A549 (cell line): ENCODE data around the gene RELN. TPM values are rescaled to one million over a fixed set of nuclear protein-coding genes. Genes with fewer than 3 reads are reported as not detected.

ENCODE experiments used
- ATAC-seq, 2 experiments: fragments of 200-7000 bp in 1 of 2; fragments of >200 bp in 1 of 2; cut with Nextera tagmentation in 1 of 2; cut with Tn5 transposase in 1 of 2; 3 replicates each; pipeline versions ENCODE4 v1.8.0 to v1.9.1; 2018 to 2020; ENCODE audit warnings: mild to moderate bottlenecking in 1 of 2, moderate library complexity in 1 of 2
- CTCF ChIA-PET: fragments of 300-600 bp; sonication (Branson Sonifier 250); formaldehyde crosslinking; extraction: SDS; loops from one replicate; lab custom pipeline; 2021; ENCODE audit warnings: antibody characterized with exemption, inconsistent platforms; lab: Yijun Ruan, JAX
- POLR2A ChIA-PET: fragments of 350-600 bp; formaldehyde crosslinking; extraction: SDS; loops from one replicate; lab custom pipeline; 2021; ENCODE audit warnings: antibody characterized with exemption, inconsistent platforms; lab: Yijun Ruan, JAX
- DNase-seq, 2 experiments: peaks; one replicate each; pipeline versions ENCODE4 v3.0.0 to v3.0.0-alpha.2; 2011 to 2016; ENCODE audit warnings: low read depth in 1 of 2, low spot score in 1 of 2
- FAIRE-seq: peaks from 2 replicates; lab custom pipeline; 2011; peaks lifted over from hg19 to GRCh38; lab: Jason Lieb, UNC
- H3K27ac ChIP-seq, 2 experiments: fragments of >200 bp; sonication (Bioruptor Twin); formaldehyde crosslinking; 3 replicates each; pipeline ENCODE4 v1.5.1; 2016 to 2017
- H3K4me1 ChIP-seq: fragments of >200 bp; sonication (Bioruptor Twin); formaldehyde crosslinking; 3 replicates; pipeline ENCODE4 v1.6.1; 2016
- H3K4me2 ChIP-seq: fragments of >200 bp; sonication (Bioruptor Twin); formaldehyde crosslinking; 3 replicates; pipeline ENCODE4 v1.6.1; 2016
- H3K4me3 ChIP-seq: fragments of >200 bp; sonication (Bioruptor Twin); formaldehyde crosslinking; 3 replicates; pipeline ENCODE4 v1.5.1; 2016
- H3K9me3 ChIP-seq: fragments of >200 bp; sonication (Bioruptor Twin); formaldehyde crosslinking; 3 replicates; pipeline ENCODE4 v1.6.1; 2016
- BHLHE40 ChIP-seq: IDR thresholded peaks from 2 replicates; pipeline ENCODE4 v1.6.1; 2012; ENCODE audit warnings: low read depth, low read length, inconsistent platforms
- CEBPB ChIP-seq, 2 experiments: fragments of >200 bp in 1 of 2; sonication (Bioruptor Twin) in 1 of 2; formaldehyde crosslinking in 1 of 2; IDR thresholded peaks; 2 replicates each; pipeline ENCODE4 v1.6.1; 2012 to 2016
- CHD4 ChIP-seq: fragments of 200-600 bp; sonication (generic); IDR thresholded peaks from 2 replicates; pipeline ENCODE4 v1.6.1; 2016; ENCODE audit warnings: antibody characterized with exemption, mild to moderate bottlenecking, borderline replicate concordance
- E2F6 ChIP-seq: IDR thresholded peaks from 2 replicates; pipeline ENCODE4 v1.6.1; 2012; ENCODE audit warnings: low read depth, borderline replicate concordance
- EHMT2 ChIP-seq: fragments of 200-600 bp; sonication (generic); IDR thresholded peaks from 2 replicates; pipeline ENCODE4 v1.6.1; 2016; ENCODE audit warnings: antibody characterized with exemption, low read depth, mild to moderate bottlenecking, moderate library complexity
- ELK1 ChIP-seq: fragments of 150-350 bp; IDR thresholded peaks from 2 replicates; pipeline ENCODE4 v1.6.1; 2014; ENCODE audit warnings: low read depth, mild to moderate bottlenecking, low read length
- EP300 ChIP-seq, 2 experiments: fragments of >200 bp; sonication (Bioruptor Twin); formaldehyde crosslinking; IDR thresholded peaks; 2 replicates in 1 of 2; 3 replicates in 1 of 2; pipeline ENCODE4 v1.6.1; 2016 to 2017
- FOXS1 ChIP-seq: fragments of 250-450 bp; sonication (Bioruptor Pico); IDR thresholded peaks from 2 replicates; pipeline ENCODE4 v1.5.0; 2020; ENCODE audit warnings: mild to moderate bottlenecking, moderate library complexity
- HMGXB4 ChIP-seq: fragments of 250-450 bp; sonication (Bioruptor Pico); IDR thresholded peaks from 2 replicates; pipeline ENCODE4 v1.5.0; 2021; ENCODE audit warnings: mild to moderate bottlenecking, moderate library complexity, borderline replicate concordance
- HOXA7 ChIP-seq: fragments of 250-450 bp; sonication (Bioruptor Pico); IDR thresholded peaks from 2 replicates; pipeline ENCODE4 v1.5.0; 2020; ENCODE audit warnings: mild to moderate bottlenecking, moderate library complexity
- HOXB13 ChIP-seq: fragments of 250-450 bp; sonication (Bioruptor Pico); IDR thresholded peaks from 2 replicates; pipeline ENCODE4 v1.5.0; 2020; ENCODE audit warnings: low read depth, mild to moderate bottlenecking, moderate library complexity
- KDM5A ChIP-seq: fragments of 200-600 bp; sonication (generic); IDR thresholded peaks from 2 replicates; pipeline ENCODE4 v1.6.1; 2016; ENCODE audit warnings: antibody characterized with exemption, mild to moderate bottlenecking
- MAZ ChIP-seq: fragments of 150-350 bp; IDR thresholded peaks from 2 replicates; pipeline ENCODE4 v1.6.1; 2014; ENCODE audit warnings: antibody characterized with exemption, low read depth, low read length, borderline replicate concordance
- MYC ChIP-seq: IDR thresholded peaks from 2 replicates; pipeline ENCODE4 v1.6.1; 2012; ENCODE audit warnings: mild to moderate bottlenecking, inconsistent platforms, low read length, improper control_type of control experiment, borderline replicate concordance
- NFE2L2 ChIP-seq: fragments of 150-350 bp; conservative IDR thresholded peaks from 2 replicates; pipeline ENCODE4 v1.6.1; 2014; ENCODE audit warnings: low read length
- NPAS2 ChIP-seq: fragments of 250-450 bp; sonication (Bioruptor Pico); IDR thresholded peaks from 2 replicates; pipeline ENCODE4 v1.8.0; 2022; ENCODE audit warnings: mild to moderate bottlenecking, moderate library complexity, borderline replicate concordance
- POLR2A ChIP-seq: IDR thresholded peaks from 2 replicates; pipeline ENCODE4 v1.6.1; 2012; ENCODE audit warnings: mild to moderate bottlenecking, low read length
- POLR2AphosphoS2 ChIP-seq: conservative IDR thresholded peaks from 2 replicates; pipeline ENCODE4 v1.6.1; 2012; ENCODE audit warnings: low read length, improper control_type of control experiment, inconsistent platforms
- RNF2 ChIP-seq: fragments of 200-600 bp; sonication (generic); IDR thresholded peaks from 2 replicates; pipeline ENCODE4 v1.6.1; 2016; ENCODE audit warnings: low read depth, mild to moderate bottlenecking, antibody characterized with exemption, moderate library complexity, borderline replicate concordance
- TFCP2L1 ChIP-seq: fragments of 250-450 bp; sonication (Bioruptor Pico); IDR thresholded peaks from 2 replicates; pipeline ENCODE4 v1.5.0; 2021; ENCODE audit warnings: mild to moderate bottlenecking
- USF2 ChIP-seq: fragments of 450-650 bp; IDR thresholded peaks from 2 replicates; pipeline ENCODE4 v1.6.1; 2014; ENCODE audit warnings: antibody characterized with exemption
- ZFP36 ChIP-seq: fragments of 450-650 bp; IDR thresholded peaks from 2 replicates; pipeline ENCODE4 v1.6.1; 2014; ENCODE audit warnings: borderline replicate concordance; ENCODE audit not compliant: partially characterized antibody
- WGBS: methylation state at CpG from one replicate; pipeline ENCODE4 v1.1.6; 2017; ENCODE audit errors: missing lambda C conversion rate; 5-methylcytosine and 5-hydroxymethylcytosine counted together
- polyA plus RNA-seq, 4 experiments: library from polyadenylated mRNA; depleted of rRNA in 3 of 4; stranded (reverse); fragments of >200 nt; fragmentation: RNase III in 1 of 4; extraction: RNeasy Plus Mini Kit Qiagen cat#74134 plus additional on column Dnase treatment in 1 of 4; gene quantifications; 2 replicates in 3 of 4; 3 replicates in 1 of 4; pipeline ENCODE4 v1.2.3, GENCODE V29; 2011 to 2017

Gene RELN
- polyA plus RNA-seq, 2 of the 4 experiments (the other 2 are of a cell fraction) = not detected

- CTCF ChIA-PET = no interaction called here
- no peak overlapping the region for H3K4me2 ChIP-seq
- TF ChIP-seq EP300 (IDR thresholded peaks at IDR 0.05) = no peak
- no peak for TF ChIP-seq ZFP36
- TF ChIP-seq NFE2L2 = no peak
- TF ChIP-seq CEBPB (IDR thresholded peaks at IDR 0.05) = no peak
- TF ChIP-seq MAZ = no peak
- TF ChIP-seq KDM5A = no peak
- TF ChIP-seq EHMT2 = no peak
- TF ChIP-seq MYC = no peak
- TF ChIP-seq POLR2A = no peak
- no peak for TF ChIP-seq ELK1
- TF ChIP-seq FOXS1 (CRISPR knock-in tag) = no peak
- TF ChIP-seq HMGXB4 (CRISPR knock-in tag) = no peak
- no peak for TF ChIP-seq POLR2AphosphoS2
- no peak for TF ChIP-seq RNF2
- TF ChIP-seq USF2 = no peak
- no peak for TF ChIP-seq BHLHE40
- no peak for TF ChIP-seq HOXA7 (CRISPR knock-in tag)
- TF ChIP-seq E2F6 = no peak
- H3K27ac ChIP-seq = no peak overlapping the region
- ATAC-seq = no peak
- DNase-seq = no peak
- 0% methylated on average over 1 of the region's 1 CpG for WGBS
- no peak for FAIRE-seq
- no peak overlapping the region for H3K4me3 ChIP-seq
- POLR2A ChIA-PET = no interaction called here
- no peaks in the 10 kb centered on the region for H3K9me3 ChIP-seq
- no peaks in the 10 kb centered on the region for H3K4me1 ChIP-seq
Observed at GRCh38 chr7:103958284-103958818, 31.1 kb downstream of the RELN start.

- H3K4me1 ChIP-seq = no peaks in the 10 kb centered on the region
- ATAC-seq = no peak
- CTCF ChIA-PET = no interaction called here
Observed at GRCh38 chr7:103955985-103956384, 33.5 kb downstream of the RELN start.

More at GRCh38 chr7:103955985-103956384, 33.5 kb downstream of the RELN start:
- DNase-seq = no peak
- POLR2A ChIA-PET = no interaction called here
- H3K4me3 ChIP-seq = no peak overlapping the region
- 0% methylated on average over 2 of the region's 2 CpGs for WGBS
- no peak overlapping the region for H3K27ac ChIP-seq
- no peak overlapping the region for H3K4me2 ChIP-seq
- no peaks in the 10 kb centered on the region for H3K9me3 ChIP-seq
- TF ChIP-seq MAZ (no peak), NPAS2 (CRISPR knock-in tag) (no peak), BHLHE40 (no peak), TFCP2L1 (no peak), CHD4 (no peak), HOXB13 (CRISPR knock-in tag) (no peak)
- FAIRE-seq = no peak
